B cell (primary cell): ENCODE results near the gene CYB561D1. TPM values are rescaled to one million over a fixed set of nuclear protein-coding genes. Genes with fewer than 3 reads are reported as not detected.

ENCODE experiments used
- ATAC-seq: fragments of 200-7000 bp; cut with Tn5 transposase; one replicate; pipeline ENCODE4 v1.10.0; 2021; ENCODE audit warnings: low read depth, mild to moderate bottlenecking, moderate number of reproducible peaks, moderate library complexity
- CTCF ChIA-PET: fragments of 350-600 bp; sonication (Branson Sonifier 250); formaldehyde crosslinking; loops from one replicate; lab custom pipeline; 2021; ENCODE audit warnings: antibody characterized with exemption, inconsistent platforms; lab: Charles Lee
- POLR2A ChIA-PET: fragments of 350-600 bp; sonication (Branson Sonifier 250); formaldehyde crosslinking; loops from one replicate; lab custom pipeline; 2021; ENCODE audit warnings: antibody characterized with exemption; lab: Charles Lee
- DNase-seq: peaks from one replicate; pipeline ENCODE4 v3.0.0; 2013
- H2AFZ ChIP-seq: 2 replicates; pipeline ENCODE4 v1.6.1; 2012; ENCODE audit warnings: mild to moderate bottlenecking, low read depth, low read length; ENCODE audit not compliant: insufficient read depth, poor library complexity, severe bottlenecking
- H3K27ac ChIP-seq, 2 donors: 1 replicate in 1 of 2; 2 replicates in 1 of 2; pipeline ENCODE4 v1.5.1; 2012 to 2013; ENCODE audit warnings: low read length in 2 of 2, mild to moderate bottlenecking in 2 of 2, moderate library complexity in 1 of 2
- H3K27me3 ChIP-seq, 4 experiments: fragments of 200-600 bp in 1 of 4; sonication (generic) in 1 of 4; replicated peaks in 1 of 4; 1 replicate in 2 of 4; 2 replicates in 2 of 4; pipeline versions ENCODE4 v1.6.1 to v1.7.0; 2013 to 2016; ENCODE audit warnings: low read length in 3 of 4, mild to moderate bottlenecking in 2 of 4, mixed read lengths in 1 of 4, moderate library complexity in 1 of 4; ENCODE audit not compliant: insufficient read depth in 4 of 4, control insufficient read depth in 3 of 4; ENCODE audit errors: control extremely low read depth in 1 of 4
- H3K36me3 ChIP-seq, 2 experiments: replicated peaks in 1 of 2; 1 replicate in 1 of 2; 2 replicates in 1 of 2; pipeline versions ENCODE4 v1.6.1 to v1.7.1; 2013; ENCODE audit warnings: low read length in 1 of 2; ENCODE audit not compliant: insufficient read depth in 2 of 2, control insufficient read depth in 1 of 2; ENCODE audit errors: control extremely low read depth in 1 of 2, extremely low read depth in 1 of 2
- H3K4me1 ChIP-seq, 2 donors: fragments of 200-600 bp in 1 of 2; sonication (generic) in 1 of 2; 1 replicate in 1 of 2; 2 replicates in 1 of 2; pipeline versions ENCODE4 v1.5.1 to v1.6.1; 2013 to 2017; ENCODE audit warnings: low read length in 2 of 2; ENCODE audit not compliant: control insufficient read depth in 2 of 2, insufficient read depth in 2 of 2
- H3K4me2 ChIP-seq: replicated peaks from 2 replicates; pipeline ENCODE3; 2012; ENCODE audit warnings: mild to moderate bottlenecking, low read depth, low read length; ENCODE audit not compliant: poor library complexity, severe bottlenecking
- H3K4me3 ChIP-seq, 5 experiments: fragments of 200-600 bp in 1 of 5; sonication (generic) in 1 of 5; 1 replicate in 3 of 5; 2 replicates in 2 of 5; pipeline versions ENCODE4 v1.5.1 to v1.7.0; 2011 to 2016; ENCODE audit warnings: low read length in 4 of 5, mild to moderate bottlenecking in 4 of 5, low read depth in 2 of 5, control low read depth in 1 of 5, moderate library complexity in 1 of 5; ENCODE audit not compliant: insufficient read depth in 1 of 5; ENCODE audit errors: control extremely low read depth in 1 of 5, extremely low read depth in 1 of 5
- H3K79me2 ChIP-seq: fragments of 200-600 bp; sonication (generic); one replicate; pipeline ENCODE4 v1.6.0; 2016; ENCODE audit warnings: low read length; ENCODE audit not compliant: control insufficient read depth, insufficient read depth
- H3K9ac ChIP-seq: fragments of 200-600 bp; sonication (generic); 2 replicates; pipeline ENCODE4 v1.6.1; 2017; ENCODE audit warnings: mild to moderate bottlenecking, low read length, moderate library complexity
- H3K9me3 ChIP-seq, 3 donors: one replicate each; pipeline versions ENCODE4 v1.6.1 to v1.7.1; 2013; ENCODE audit warnings: low read length in 2 of 3; ENCODE audit not compliant: control insufficient read depth in 2 of 3, insufficient read depth in 1 of 3; ENCODE audit errors: control extremely low read depth in 1 of 3
- H4K20me1 ChIP-seq: 2 replicates; pipeline ENCODE4 v1.6.0; 2012; ENCODE audit warnings: mild to moderate bottlenecking, low read length; ENCODE audit not compliant: insufficient read depth, control insufficient read depth, poor library complexity, severe bottlenecking
- H3K27ac Mint-ChIP-seq: one replicate; pipeline ENCODE4 v1.8.0; 2021; ENCODE audit warnings: mixed read lengths
- H3K27me3 Mint-ChIP-seq: one replicate; pipeline ENCODE4 v1.8.0; 2021; ENCODE audit warnings: mixed read lengths
- H3K4me1 Mint-ChIP-seq: one replicate; pipeline ENCODE4 v1.8.0; 2021; ENCODE audit warnings: mixed read lengths
- H3K4me3 Mint-ChIP-seq: one replicate; pipeline ENCODE4 v1.8.0; 2021; ENCODE audit warnings: mixed read lengths
- H3K9me3 Mint-ChIP-seq: one replicate; pipeline ENCODE4 v1.8.0; 2022; ENCODE audit warnings: mixed read lengths; ENCODE audit not compliant: insufficient read depth
- EZH2 ChIP-seq: IDR thresholded peaks from 2 replicates; pipeline ENCODE4 v1.6.1; 2012; ENCODE audit warnings: borderline replicate concordance, low read depth, mild to moderate bottlenecking, moderate library complexity, low read length; ENCODE audit not compliant: insufficient read depth, poor library complexity, severe bottlenecking
- WGBS: methylation state at CpG from one replicate; pipeline ENCODE4 v1.1.5; 2013; ENCODE audit warnings: missing lambda C conversion rate; ENCODE audit not compliant: insufficient coverage; 5-methylcytosine and 5-hydroxymethylcytosine counted together
- intact Hi-C: fragments of 100-400 bp; cut with micrococcal nuclease; formaldehyde crosslinking; loops from one replicate; pipeline ENCODE4 v1.10.0; 2022
- polyA plus RNA-seq: library from polyadenylated mRNA; depleted of rRNA; stranded (reverse); fragments of >200 nt; gene quantifications from 2 replicates; pipeline ENCODE4 v1.2.3, GENCODE V29; 2012
- total RNA-seq, 2 donors: library from RNA; stranded (reverse); fragments of 120-200 nt in 1 of 2; gene quantifications; 1 replicate in 1 of 2; 2 replicates in 1 of 2; pipeline versions ENCODE4 v1.2.3 to v1.2.4, GENCODE V29; 2013 to 2022
- TF ChIP-seq, protein P1 (sequence below): fragments of 200-600 bp; IDR thresholded peaks from one replicate; pipeline ENCODE4 v1.8.0; 2022; ENCODE audit warnings: antibody characterized with exemption, mild to moderate bottlenecking

CYB561D1 gene
- total and polyA plus RNA-seq, 2 donors (not counting 1 experiment from before 2014, with no cell fraction given) = 16.1 to 28.0 TPM

- CTCF ChIA-PET = interaction anchor here (0.9 to 21.6 kb wide), 5 partner anchors 8 to 238 kb away, joined by 3 to 926 read pairs (median 7); partner anchors contain the start of genes AMIGO1, ATXN7L2 and CYB561D1
- H3K9ac ChIP-seq = no peak overlapping the region
- H3K27me3 Mint-ChIP-seq = peaks cover 3% of the 10 kb centered on the region
- intact Hi-C loops = no loop called here
- H2AFZ ChIP-seq = no peak overlapping the region
- no peak overlapping the region for H3K4me3 ChIP-seq
- DNase-seq (no peak), ATAC-seq (no peak)
- no peaks in the 10 kb centered on the region for H4K20me1 ChIP-seq
- no peaks in the 10 kb centered on the region for H3K9me3 Mint-ChIP-seq
- H3K27ac Mint-ChIP-seq = no peak overlapping the region
- H3K9me3 ChIP-seq = no peaks in the 10 kb centered on the region
- H3K4me1 ChIP-seq = no peaks in the 10 kb centered on the region
- no peaks in the 10 kb centered on the region for H3K79me2 ChIP-seq
- no peaks in the 10 kb centered on the region for H3K36me3 ChIP-seq
- no peak overlapping the region for H3K27ac ChIP-seq
- WGBS = 100% methylated on average over 7 of the region's 9 CpGs
- POLR2A ChIA-PET = interaction anchor here (0.7 kb wide), 1 partner anchor 16 kb away, joined by 3 read pairs; no protein-coding TSS in a partner anchor
- H3K27me3 ChIP-seq = no peaks in the 10 kb centered on the region
- H3K4me3 Mint-ChIP-seq = no peak overlapping the region
- H3K4me1 Mint-ChIP-seq = no peaks in the 10 kb centered on the region
- TF ChIP-seq EZH2 = no peak
- TF ChIP-seq, protein P1, sequence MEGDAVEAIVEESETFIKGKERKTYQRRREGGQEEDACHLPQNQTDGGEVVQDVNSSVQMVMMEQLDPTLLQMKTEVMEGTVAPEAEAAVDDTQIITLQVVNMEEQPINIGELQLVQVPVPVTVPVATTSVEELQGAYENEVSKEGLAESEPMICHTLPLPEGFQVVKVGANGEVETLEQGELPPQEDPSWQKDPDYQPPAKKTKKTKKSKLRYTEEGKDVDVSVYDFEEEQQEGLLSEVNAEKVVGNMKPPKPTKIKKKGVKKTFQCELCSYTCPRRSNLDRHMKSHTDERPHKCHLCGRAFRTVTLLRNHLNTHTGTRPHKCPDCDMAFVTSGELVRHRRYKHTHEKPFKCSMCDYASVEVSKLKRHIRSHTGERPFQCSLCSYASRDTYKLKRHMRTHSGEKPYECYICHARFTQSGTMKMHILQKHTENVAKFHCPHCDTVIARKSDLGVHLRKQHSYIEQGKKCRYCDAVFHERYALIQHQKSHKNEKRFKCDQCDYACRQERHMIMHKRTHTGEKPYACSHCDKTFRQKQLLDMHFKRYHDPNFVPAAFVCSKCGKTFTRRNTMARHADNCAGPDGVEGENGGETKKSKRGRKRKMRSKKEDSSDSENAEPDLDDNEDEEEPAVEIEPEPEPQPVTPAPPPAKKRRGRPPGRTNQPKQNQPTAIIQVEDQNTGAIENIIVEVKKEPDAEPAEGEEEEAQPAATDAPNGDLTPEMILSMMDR = no peak
- H3K4me2 ChIP-seq = no peak overlapping the region
These were observed 45.1 kb downstream of the CYB561D1 start for GRCh38 chr1:109538827-109539555.

GRCh38 chr1:109539676-109540075 is 45.8 kb downstream of the CYB561D1 start, which contains the start of gene GPR61:
Gene GPR61 (plus strand): TSS chr1:109539872. CDS start chr1:109543023, 3,151 bp downstream.
- DNase-seq (no peak), ATAC-seq (no peak)
- Histone ChIP-seq H3K36me3 (no peaks in the 10 kb centered on the region), H3K27me3 (no peaks in the 10 kb centered on the region), H3K27ac (no peak within 1 kb of the TSS), H2AFZ (no peak within 1 kb of the TSS), H3K4me2 (no peak within 1 kb of the TSS), H4K20me1 (no peaks in the 10 kb centered on the region), H3K4me3 (no peak within 1 kb of the TSS), H3K9me3 (no peaks in the 10 kb centered on the region), H3K9ac (no peak within 1 kb of the TSS), H3K79me2 (no peaks in the 10 kb centered on the region), H3K4me1 (no peaks in the 10 kb centered on the region)
- ChIA-PET POLR2A (interaction anchor here (0.7 kb wide), 1 partner anchor 17 kb away, joined by 3 read pairs; no protein-coding TSS in a partner anchor), CTCF (interaction anchor here (1.0 to 21.6 kb wide), 4 partner anchors 40 to 234 kb away, joined by 3 to 926 read pairs (median 140); partner anchors contain the start of genes AMIGO1, ATXN7L2 and CYB561D1)
- no peak within 1 kb of the TSS for H3K27ac Mint-ChIP-seq
- no peaks in the 10 kb centered on the region for H3K9me3 Mint-ChIP-seq
- H3K4me3 Mint-ChIP-seq = no peak within 1 kb of the TSS
- TF ChIP-seq EZH2 = no peak
- TF ChIP-seq, protein P1 = no peak
- 77% methylated on average over 6 of the region's 7 CpGs for WGBS
- peaks cover 3% of the 10 kb centered on the region for H3K27me3 Mint-ChIP-seq
- intact Hi-C loops = no loop called here
- no peaks in the 10 kb centered on the region for H3K4me1 Mint-ChIP-seq
